NCI-H2227 treated with DMSO at 0.1 percent for 48 hours (cell line): ENCODE results near the gene RAI14.
A peak's percentile ranks its signal among the peaks of the same experiment; 100 is the strongest.

Experiments
- DNase-seq: peaks from one replicate; lab custom pipeline; 2025; lab: John Stamatoyannopoulos, UW

The RAI14 gene

GRCh38 chr5:34648039-34648839 is 7.9 kb upstream of the RAI14 start:
- DNase-seq, result no peak

GRCh38 chr5:34648840-34649158 is 7.3 kb upstream of the RAI14 start:
- DNase-seq, result no peak

GRCh38 chr5:34651791-34652190 is 4.3 kb upstream of the RAI14 start:
- no peak for DNase-seq

- no peak for DNase-seq
Observed at GRCh38 chr5:34652466-34652865, 3.7 kb upstream of the RAI14 start.

- DNase-seq, result no peak
Observed at GRCh38 chr5:34652914-34653313, 3.2 kb upstream of the RAI14 start.

- DNase-seq, result no peak
Observed at GRCh38 chr5:34653708-34654107, 2.4 kb upstream of the RAI14 start.

GRCh38 chr5:34655354-34655991 is 655 bp upstream of the RAI14 start:
- peak; percentile 82 for DNase-seq

GRCh38 chr5:34656700-34657273 is 659 bp downstream of the RAI14 start:
- DNase-seq, result no peak

- DNase-seq, result no peak
Observed at GRCh38 chr5:34657274-34657921, 1.3 kb downstream of the RAI14 start.

GRCh38 chr5:34657988-34658387 is 1.9 kb downstream of the RAI14 start:
- peak; percentile 39 for DNase-seq

GRCh38 chr5:34659168-34659567 is 3.0 kb downstream of the RAI14 start:
- no peak for DNase-seq

- DNase-seq, result no peak
Observed at GRCh38 chr5:34660444-34660843, 4.3 kb downstream of the RAI14 start.

- DNase-seq, result no peak
Observed at GRCh38 chr5:34663771-34664496, 7.8 kb downstream of the RAI14 start.

- DNase-seq, result no peak
Observed at GRCh38 chr5:34666392-34667080, 10.4 kb downstream of the RAI14 start.

- no peak for DNase-seq
Observed at GRCh38 chr5:34667705-34668104, 11.6 kb downstream of the RAI14 start.

- DNase-seq, result no peak
Observed at GRCh38 chr5:34669931-34670516, 13.9 kb downstream of the RAI14 start.

- DNase-seq, result no peak
Observed at GRCh38 chr5:34672196-34672595, 16.1 kb downstream of the RAI14 start.

- DNase-seq, result no peak
Observed at GRCh38 chr5:34673463-34674125, 17.5 kb downstream of the RAI14 start.

GRCh38 chr5:34674187-34674586 is 18.1 kb downstream of the RAI14 start:
- DNase-seq, result no peak

- DNase-seq, result no peak
Observed at GRCh38 chr5:34675857-34676256, 19.7 kb downstream of the RAI14 start.

GRCh38 chr5:34676416-34676815 is 20.3 kb downstream of the RAI14 start:
- DNase-seq, result no peak
